GM12878 (cell line): ENCODE results near the gene LRRC26. TPM values are rescaled to one million over a fixed set of nuclear protein-coding genes. Genes with fewer than 3 reads are reported as not detected.

Experiments used
- BCL3 ChIP-seq: IDR thresholded peaks from 2 replicates; pipeline ENCODE4 v1.6.1; 2011; ENCODE audit warnings: borderline replicate concordance, low read depth, mild to moderate bottlenecking, moderate library complexity, low read length; ENCODE audit not compliant: insufficient read depth, poor library complexity, severe bottlenecking
- FOXK2 ChIP-seq: fragments of 450-650 bp; IDR thresholded peaks from 2 replicates; pipeline ENCODE4 v1.6.1; 2017; ENCODE audit warnings: mild to moderate bottlenecking, moderate library complexity
- LARP7 ChIP-seq: fragments of 450-650 bp; IDR thresholded peaks from 2 replicates; pipeline ENCODE4 v1.6.1; 2017; ENCODE audit warnings: mild to moderate bottlenecking
- MLLT1 ChIP-seq: fragments of 450-650 bp; IDR thresholded peaks from 2 replicates; pipeline ENCODE4 v1.6.1; 2016; ENCODE audit warnings: mild to moderate bottlenecking
- NFYB ChIP-seq: IDR thresholded peaks from 2 replicates; pipeline ENCODE4 v1.6.1; 2011; ENCODE audit warnings: low read depth, mild to moderate bottlenecking, low read length, improper control_type of control experiment, moderate library complexity; ENCODE audit not compliant: insufficient read depth
- POLR2A ChIP-seq: IDR thresholded peaks from 2 replicates; pipeline ENCODE4 v1.6.1; 2011; ENCODE audit warnings: low read depth, mild to moderate bottlenecking, low read length
- POLR2AphosphoS5 ChIP-seq: IDR thresholded peaks from 2 replicates; pipeline ENCODE4 v1.6.1; 2011; ENCODE audit warnings: mild to moderate bottlenecking, low read length, inconsistent platforms
- POU2F2 ChIP-seq: IDR thresholded peaks from 3 replicates; pipeline ENCODE4 v1.6.1; 2011; ENCODE audit warnings: low read depth, mild to moderate bottlenecking, low read length, borderline replicate concordance
- RELB ChIP-seq: fragments of 450-650 bp; IDR thresholded peaks from 2 replicates; pipeline ENCODE4 v1.6.1; 2017; ENCODE audit warnings: low read depth, mild to moderate bottlenecking, moderate library complexity
- REST ChIP-seq: IDR thresholded peaks from 2 replicates; pipeline ENCODE4 v1.6.1; 2012; ENCODE audit warnings: mild to moderate bottlenecking, low read depth, low read length
- STAT1 ChIP-seq: fragments of 450-650 bp; conservative IDR thresholded peaks from 2 replicates; pipeline ENCODE4 v1.6.1; 2014; ENCODE audit warnings: antibody characterized with exemption, mild to moderate bottlenecking
- ZBTB33 ChIP-seq: fragments of 450-650 bp; IDR thresholded peaks from 2 replicates; pipeline ENCODE4 v1.6.1; 2017; ENCODE audit warnings: mild to moderate bottlenecking
- ZNF274 ChIP-seq: IDR thresholded peaks from one replicate; pipeline ENCODE4 v1.8.0; 2011; ENCODE audit not compliant: insufficient read length, insufficient read depth
- ZNF687 ChIP-seq: fragments of 450-650 bp; IDR thresholded peaks from 2 replicates; pipeline ENCODE4 v1.6.1; 2017; ENCODE audit warnings: mild to moderate bottlenecking, moderate library complexity
- ZSCAN29 ChIP-seq: fragments of 450-650 bp; IDR thresholded peaks from 2 replicates; pipeline ENCODE4 v1.6.1; 2017; ENCODE audit warnings: mild to moderate bottlenecking, moderate library complexity
- polyA plus RNA-seq, 11 experiments: library from polyadenylated mRNA; depleted of rRNA in 4 of 11; unstranded in 6 of 11; stranded (reverse) in 5 of 11; fragments of >200 nt; fragmentation: Nextera tagmentation in 4 of 11; fragmentation: Illumina TruSeq in 1 of 11; extraction: Ambion mirVana in 4 of 11; extraction: Trizol in 1 of 11; gene quantifications; 1 replicate in 1 of 11; 2 replicates in 10 of 11; pipeline versions ENCODE4 v1.2.1 to v1.2.3, GENCODE V29; 2011 to 2016; ENCODE audit warnings: inconsistent platforms in 2 of 11, missing spikeins in 2 of 11, low read depth in 1 of 11
- total RNA-seq, 4 experiments: library from RNA; depleted of rRNA in 3 of 4; stranded (reverse); fragments of >200 nt in 3 of 4; fragmentation: Illumina TruSeq in 1 of 4; extraction: Trizol in 1 of 4; gene quantifications; 2 replicates each; pipeline versions ENCODE4 v1.2.1 to v1.2.3, GENCODE V29; 2013 to 2021

The LRRC26 gene
- total and polyA plus RNA-seq, 10 of the 15 experiments (the other 5 are each of a cell fraction or from before 2014, with no cell fraction given) = 0.29 to 0.91 (median 0.64) TPM; not detected in 5

GRCh38 chr9:137129456-137130175, 40.2 kb downstream of the LRRC26 start (continued):
- no peak for TF ChIP-seq ZNF687
- TF ChIP-seq STAT1 = 0 out of 2 replicates have a peak, but pooled peaks have one; percentile 47
- TF ChIP-seq ZNF274 = no peak
- TF ChIP-seq ZSCAN29 = no peak
- no peak for TF ChIP-seq ZBTB33
- TF ChIP-seq POLR2A = peak; percentile 83
- TF ChIP-seq BCL3 = no peak
- peak; percentile 88 for TF ChIP-seq LARP7
- TF ChIP-seq POLR2AphosphoS5 = peak; percentile 62; the same call in 1 of the 2 replicates
- peak; percentile 67; the same call in 1 of the 3 replicates for TF ChIP-seq POU2F2
- TF ChIP-seq FOXK2 = no peak
- peak; percentile 50; the same call in 1 of the 2 replicates for TF ChIP-seq NFYB
- no peak for TF ChIP-seq REST
- peak; percentile 35; the same call in 1 of the 2 replicates for TF ChIP-seq MLLT1
- no peak for TF ChIP-seq RELB
